ENCODE measurements around the gene TMPRSS11F. TPM values are rescaled to one million over a fixed set of nuclear protein-coding genes. Genes with fewer than 3 reads are reported as not detected.

The TMPRSS11F gene
- total and polyA plus RNA-seq, 2 of the 4 experiments (the other 2 are of a cell fraction) = not detected

- Histone ChIP-seq H3K4ac (ENCODE audit: low read depth, low read length) (no peak overlapping the region), H3K9ac (ENCODE audit: low read depth, low read length) (no peak overlapping the region), H3K18ac (ENCODE audit: low read depth, low read length) (no peak overlapping the region), H4K5ac (ENCODE audit: low read depth, low read length) (no peak overlapping the region), H2AFZ (replicated peaks; ENCODE audit: low read length, poor library complexity) (no peak overlapping the region), H2AK5ac (ENCODE audit: low read depth, low read length) (no peak overlapping the region), H2BK120ac (ENCODE audit: low read depth, low read length) (no peak overlapping the region), H3K4me2 (ENCODE audit: low read depth, low read length) (no peak overlapping the region), H4K91ac (ENCODE audit: insufficient read depth, low read depth, low read length) (no peak overlapping the region), H3K27me3 (ENCODE audit: control insufficient read depth, insufficient read depth, low read length) (no peaks in the 10 kb centered on the region), H2BK20ac (ENCODE audit: low read depth, low read length) (no peak overlapping the region), H3K56ac (ENCODE audit: extremely low read depth, insufficient read depth, low read length) (no peak overlapping the region), H2BK5ac (ENCODE audit: low read depth, low read length, poor library complexity, severe bottlenecking) (no peak overlapping the region), H3K79me1 (ENCODE audit: low read depth in 1 of 2, low read length in 2 of 2) (no peaks in the 10 kb centered on the region), H3K36me3 (ENCODE audit: control insufficient read depth, insufficient read depth, low read length) (no peaks in the 10 kb centered on the region), H3K14ac (replicated peaks; ENCODE audit: low read depth, low read length) (no peak overlapping the region), H2BK15ac (ENCODE audit: low read depth, low read length) (no peak overlapping the region), H4K20me1 (ENCODE audit: insufficient read depth, low read length) (no peaks in the 10 kb centered on the region), H3K4me3 (ENCODE audit: insufficient read depth, low read depth, low read length) (no peak overlapping the region), H3K9me1 (ENCODE audit: insufficient read depth, low read length) (no peaks in the 10 kb centered on the region), H3K23ac (ENCODE audit: low read depth, low read length) (no peak overlapping the region), H3K9me3 (ENCODE audit: control insufficient read depth, insufficient read depth, low read length) (no peaks in the 10 kb centered on the region), H3K27ac (ENCODE audit: insufficient read depth, low read length) (no peak overlapping the region), H3K4me1 (ENCODE audit: control insufficient read depth, insufficient read depth, low read length) (no peaks in the 10 kb centered on the region), H2AK9ac (replicated peaks; ENCODE audit: low read depth, low read length, poor library complexity) (no peak overlapping the region), H4K8ac (ENCODE audit: low read depth in 2 of 2, low read length in 2 of 2) (no peak overlapping the region)
- intact Hi-C loops (cut with micrococcal nuclease) = no loop called here
- in situ Hi-C loops (cut with MboI; ENCODE audit: low sequenced_read_pairs) = no loop called here
- no CpG with 5 or more reads among the region's 2 CpGs for WGBS, 2 experiments (ENCODE audit: extremely low coverage in 2 of 2, insufficient read length in 1 of 2)
- TF ChIP-seq CEBPB (IDR thresholded peaks at IDR 0.05; ENCODE audit: low read depth, low read length) = no peak
- TF ChIP-seq, protein P1, sequence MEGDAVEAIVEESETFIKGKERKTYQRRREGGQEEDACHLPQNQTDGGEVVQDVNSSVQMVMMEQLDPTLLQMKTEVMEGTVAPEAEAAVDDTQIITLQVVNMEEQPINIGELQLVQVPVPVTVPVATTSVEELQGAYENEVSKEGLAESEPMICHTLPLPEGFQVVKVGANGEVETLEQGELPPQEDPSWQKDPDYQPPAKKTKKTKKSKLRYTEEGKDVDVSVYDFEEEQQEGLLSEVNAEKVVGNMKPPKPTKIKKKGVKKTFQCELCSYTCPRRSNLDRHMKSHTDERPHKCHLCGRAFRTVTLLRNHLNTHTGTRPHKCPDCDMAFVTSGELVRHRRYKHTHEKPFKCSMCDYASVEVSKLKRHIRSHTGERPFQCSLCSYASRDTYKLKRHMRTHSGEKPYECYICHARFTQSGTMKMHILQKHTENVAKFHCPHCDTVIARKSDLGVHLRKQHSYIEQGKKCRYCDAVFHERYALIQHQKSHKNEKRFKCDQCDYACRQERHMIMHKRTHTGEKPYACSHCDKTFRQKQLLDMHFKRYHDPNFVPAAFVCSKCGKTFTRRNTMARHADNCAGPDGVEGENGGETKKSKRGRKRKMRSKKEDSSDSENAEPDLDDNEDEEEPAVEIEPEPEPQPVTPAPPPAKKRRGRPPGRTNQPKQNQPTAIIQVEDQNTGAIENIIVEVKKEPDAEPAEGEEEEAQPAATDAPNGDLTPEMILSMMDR (conservative IDR thresholded peaks at IDR 0.05; ENCODE audit: low read depth, low read length) = no peak
- no peak for TF ChIP-seq NFE2L2 (IDR thresholded peaks at IDR 0.05; ENCODE audit: low read depth, low read length)
- TF ChIP-seq MAZ (IDR thresholded peaks at IDR 0.05; ENCODE audit: borderline replicate concordance, low read depth, low read length) = no peak
- TF ChIP-seq RAD21 (IDR thresholded peaks at IDR 0.05; ENCODE audit: low read length) = no peak
- no peak for TF ChIP-seq MAFK (IDR thresholded peaks at IDR 0.05; ENCODE audit: low read depth, low read length)
- TF ChIP-seq FOS (IDR thresholded peaks at IDR 0.05; ENCODE audit: low read depth, low read length) = no peak
- TF ChIP-seq USF2 (IDR thresholded peaks at IDR 0.05; ENCODE audit: low read depth, low read length) = no peak
- TF ChIP-seq MXI1 (IDR thresholded peaks at IDR 0.05; ENCODE audit: borderline replicate concordance, low read depth, low read length) = no peak
- TF ChIP-seq BHLHE40 (IDR thresholded peaks at IDR 0.05; ENCODE audit: low read depth, low read length) = no peak
- no peak for TF ChIP-seq CHD1 (IDR thresholded peaks at IDR 0.05; ENCODE audit: low read depth, low read length)
- TF ChIP-seq RFX5 (IDR thresholded peaks at IDR 0.05; ENCODE audit: low read depth, low read length) = no peak
- dilution Hi-C loops (cut with HindIII; ENCODE audit: low sequenced_read_pairs, unreplicated experiment) = no loop called here
- ATAC-seq (ENCODE audit: low read depth) = no peak
- no peak for DNase-seq
- CTCF ChIA-PET = no interaction called here
- POLR2A ChIA-PET (ENCODE audit: unreplicated experiment) = no interaction called here
- BruUV-seq (replicated peaks) = no TSS peak
Measured at GRCh38 chr4:68167166-68167565, 37.5 kb upstream of the TMPRSS11F start.

Data from IMR-90 (cell line).